WTC11 (cell line): Measurements from ENCODE around the gene KLHL29. TPM values are rescaled to one million over a fixed set of nuclear protein-coding genes. Genes with fewer than 3 reads are reported as not detected.

ENCODE experiments used
- CREM ChIP-seq: sonication (generic); formaldehyde crosslinking; IDR thresholded peaks from 2 replicates; pipeline ENCODE4 v1.8.1; 2022; ENCODE audit warnings: mild to moderate bottlenecking, missing genetic modification reagents, moderate library complexity
- ELF4 ChIP-seq: sonication (generic); formaldehyde crosslinking; IDR thresholded peaks from 2 replicates; pipeline ENCODE4 v1.8.1; 2022; ENCODE audit warnings: low read depth, mild to moderate bottlenecking, moderate library complexity, missing genetic modification reagents
- MXD4 ChIP-seq: fragments of 250-450 bp; sonication (Bioruptor Pico); IDR thresholded peaks from 2 replicates; pipeline ENCODE4 v1.8.0; 2021; ENCODE audit warnings: mild to moderate bottlenecking, moderate library complexity, borderline replicate concordance
- TP53 ChIP-seq: sonication (generic); formaldehyde crosslinking; IDR thresholded peaks from 2 replicates; pipeline ENCODE4 v1.8.1; 2023; ENCODE audit warnings: mild to moderate bottlenecking, missing genetic modification reagents
- ZBTB21 ChIP-seq: sonication (generic); formaldehyde crosslinking; IDR thresholded peaks from 2 replicates; pipeline ENCODE4 v1.8.1; 2023; ENCODE audit warnings: mild to moderate bottlenecking, missing genetic modification reagents, borderline replicate concordance
- ZBTB43 ChIP-seq: sonication (generic); formaldehyde crosslinking; IDR thresholded peaks from 2 replicates; pipeline ENCODE4 v1.8.1; 2023; ENCODE audit warnings: mild to moderate bottlenecking, missing genetic modification reagents
- total RNA-seq: library from RNA; stranded (reverse); gene quantifications from 3 replicates; pipeline ENCODE4 v1.2.3, GENCODE V29; 2021
- TF ChIP-seq, protein P1 (sequence below): sonication (generic); formaldehyde crosslinking; IDR thresholded peaks from 2 replicates; pipeline ENCODE4 v1.8.0; 2023; ENCODE audit warnings: missing genetic modification reagents, mild to moderate bottlenecking, borderline replicate concordance
- TF ChIP-seq, protein P2 (sequence below): fragments of 250-450 bp; sonication (Bioruptor Pico); IDR thresholded peaks from 2 replicates; pipeline ENCODE4 v1.9.0; 2021; ENCODE audit warnings: moderate library complexity, mild to moderate bottlenecking, inconsistent platforms, borderline replicate concordance
- TF ChIP-seq, protein P3 (sequence below): fragments of 250-450 bp; sonication (Bioruptor Pico); IDR thresholded peaks from 2 replicates; pipeline ENCODE4 v1.8.0; 2021; ENCODE audit warnings: mild to moderate bottlenecking
- TF ChIP-seq, protein P4 (sequence below): fragments of 250-450 bp; sonication (Bioruptor Pico); IDR thresholded peaks from 2 replicates; pipeline ENCODE4 v2.1.2; 2022; ENCODE audit warnings: mild to moderate bottlenecking, moderate library complexity
- TF ChIP-seq, protein P5 (sequence below): sonication (generic); formaldehyde crosslinking; IDR thresholded peaks from 2 replicates; pipeline ENCODE4 v1.8.0; 2022; ENCODE audit warnings: mild to moderate bottlenecking, missing genetic modification reagents
- TF ChIP-seq, protein P6 (sequence below): sonication (generic); formaldehyde crosslinking; IDR thresholded peaks from 2 replicates; pipeline ENCODE4 v1.8.1; 2022; ENCODE audit warnings: low read depth, missing genetic modification reagents, borderline replicate concordance
- TF ChIP-seq, protein P7 (sequence below): sonication (generic); formaldehyde crosslinking; IDR thresholded peaks from 2 replicates; pipeline ENCODE4 v1.8.0; 2022; ENCODE audit warnings: missing genetic modification reagents

Gene KLHL29
- total RNA-seq, 1 experiment from 2014 or later = 7.1 TPM

- TF ChIP-seq, protein P1, sequence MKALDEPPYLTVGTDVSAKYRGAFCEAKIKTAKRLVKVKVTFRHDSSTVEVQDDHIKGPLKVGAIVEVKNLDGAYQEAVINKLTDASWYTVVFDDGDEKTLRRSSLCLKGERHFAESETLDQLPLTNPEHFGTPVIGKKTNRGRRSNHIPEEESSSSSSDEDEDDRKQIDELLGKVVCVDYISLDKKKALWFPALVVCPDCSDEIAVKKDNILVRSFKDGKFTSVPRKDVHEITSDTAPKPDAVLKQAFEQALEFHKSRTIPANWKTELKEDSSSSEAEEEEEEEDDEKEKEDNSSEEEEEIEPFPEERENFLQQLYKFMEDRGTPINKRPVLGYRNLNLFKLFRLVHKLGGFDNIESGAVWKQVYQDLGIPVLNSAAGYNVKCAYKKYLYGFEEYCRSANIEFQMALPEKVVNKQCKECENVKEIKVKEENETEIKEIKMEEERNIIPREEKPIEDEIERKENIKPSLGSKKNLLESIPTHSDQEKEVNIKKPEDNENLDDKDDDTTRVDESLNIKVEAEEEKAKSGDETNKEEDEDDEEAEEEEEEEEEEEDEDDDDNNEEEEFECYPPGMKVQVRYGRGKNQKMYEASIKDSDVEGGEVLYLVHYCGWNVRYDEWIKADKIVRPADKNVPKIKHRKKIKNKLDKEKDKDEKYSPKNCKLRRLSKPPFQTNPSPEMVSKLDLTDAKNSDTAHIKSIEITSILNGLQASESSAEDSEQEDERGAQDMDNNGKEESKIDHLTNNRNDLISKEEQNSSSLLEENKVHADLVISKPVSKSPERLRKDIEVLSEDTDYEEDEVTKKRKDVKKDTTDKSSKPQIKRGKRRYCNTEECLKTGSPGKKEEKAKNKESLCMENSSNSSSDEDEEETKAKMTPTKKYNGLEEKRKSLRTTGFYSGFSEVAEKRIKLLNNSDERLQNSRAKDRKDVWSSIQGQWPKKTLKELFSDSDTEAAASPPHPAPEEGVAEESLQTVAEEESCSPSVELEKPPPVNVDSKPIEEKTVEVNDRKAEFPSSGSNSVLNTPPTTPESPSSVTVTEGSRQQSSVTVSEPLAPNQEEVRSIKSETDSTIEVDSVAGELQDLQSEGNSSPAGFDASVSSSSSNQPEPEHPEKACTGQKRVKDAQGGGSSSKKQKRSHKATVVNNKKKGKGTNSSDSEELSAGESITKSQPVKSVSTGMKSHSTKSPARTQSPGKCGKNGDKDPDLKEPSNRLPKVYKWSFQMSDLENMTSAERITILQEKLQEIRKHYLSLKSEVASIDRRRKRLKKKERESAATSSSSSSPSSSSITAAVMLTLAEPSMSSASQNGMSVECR (CRISPR knock-in tag) = peak; percentile 86
- TF ChIP-seq CREM (CRISPR knock-in tag) (0 out of 2 replicates have a peak, but pooled peaks have one; percentile 65), ELF4 (no peak), TP53 (CRISPR knock-in tag) (no peak), ZBTB43 (CRISPR knock-in tag) (peak; percentile 72; the same call in 1 of the 2 replicates), ZBTB21 (no peak), MXD4 (CRISPR knock-in tag) (no peak)
- TF ChIP-seq, protein P2, sequence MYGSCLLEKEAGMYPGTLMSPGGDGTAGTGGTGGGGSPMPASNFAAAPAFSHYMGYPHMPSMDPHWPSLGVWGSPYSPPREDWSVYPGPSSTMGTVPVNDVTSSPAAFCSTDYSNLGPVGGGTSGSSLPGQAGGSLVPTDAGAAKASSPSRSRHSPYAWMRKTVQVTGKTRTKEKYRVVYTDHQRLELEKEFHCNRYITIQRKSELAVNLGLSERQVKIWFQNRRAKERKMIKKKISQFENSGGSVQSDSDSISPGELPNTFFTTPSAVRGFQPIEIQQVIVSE (CRISPR knock-in tag) = no peak
- TF ChIP-seq, protein P3, sequence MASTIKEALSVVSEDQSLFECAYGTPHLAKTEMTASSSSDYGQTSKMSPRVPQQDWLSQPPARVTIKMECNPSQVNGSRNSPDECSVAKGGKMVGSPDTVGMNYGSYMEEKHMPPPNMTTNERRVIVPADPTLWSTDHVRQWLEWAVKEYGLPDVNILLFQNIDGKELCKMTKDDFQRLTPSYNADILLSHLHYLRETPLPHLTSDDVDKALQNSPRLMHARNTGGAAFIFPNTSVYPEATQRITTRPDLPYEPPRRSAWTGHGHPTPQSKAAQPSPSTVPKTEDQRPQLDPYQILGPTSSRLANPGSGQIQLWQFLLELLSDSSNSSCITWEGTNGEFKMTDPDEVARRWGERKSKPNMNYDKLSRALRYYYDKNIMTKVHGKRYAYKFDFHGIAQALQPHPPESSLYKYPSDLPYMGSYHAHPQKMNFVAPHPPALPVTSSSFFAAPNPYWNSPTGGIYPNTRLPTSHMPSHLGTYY (CRISPR knock-in tag) = no peak
- TF ChIP-seq, protein P4, sequence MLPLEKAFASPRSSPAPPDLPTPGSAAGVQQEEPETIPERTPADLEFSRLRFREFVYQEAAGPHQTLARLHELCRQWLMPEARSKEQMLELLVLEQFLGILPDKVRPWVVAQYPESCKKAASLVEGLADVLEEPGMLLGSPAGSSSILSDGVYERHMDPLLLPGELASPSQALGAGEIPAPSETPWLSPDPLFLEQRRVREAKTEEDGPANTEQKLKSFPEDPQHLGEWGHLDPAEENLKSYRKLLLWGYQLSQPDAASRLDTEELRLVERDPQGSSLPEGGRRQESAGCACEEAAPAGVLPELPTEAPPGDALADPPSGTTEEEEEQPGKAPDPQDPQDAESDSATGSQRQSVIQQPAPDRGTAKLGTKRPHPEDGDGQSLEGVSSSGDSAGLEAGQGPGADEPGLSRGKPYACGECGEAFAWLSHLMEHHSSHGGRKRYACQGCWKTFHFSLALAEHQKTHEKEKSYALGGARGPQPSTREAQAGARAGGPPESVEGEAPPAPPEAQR (CRISPR knock-in tag) = no peak
- TF ChIP-seq, protein P5, sequence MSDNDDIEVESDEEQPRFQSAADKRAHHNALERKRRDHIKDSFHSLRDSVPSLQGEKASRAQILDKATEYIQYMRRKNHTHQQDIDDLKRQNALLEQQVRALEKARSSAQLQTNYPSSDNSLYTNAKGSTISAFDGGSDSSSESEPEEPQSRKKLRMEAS (CRISPR knock-in tag) = peak; percentile 98
- TF ChIP-seq, protein P6, sequence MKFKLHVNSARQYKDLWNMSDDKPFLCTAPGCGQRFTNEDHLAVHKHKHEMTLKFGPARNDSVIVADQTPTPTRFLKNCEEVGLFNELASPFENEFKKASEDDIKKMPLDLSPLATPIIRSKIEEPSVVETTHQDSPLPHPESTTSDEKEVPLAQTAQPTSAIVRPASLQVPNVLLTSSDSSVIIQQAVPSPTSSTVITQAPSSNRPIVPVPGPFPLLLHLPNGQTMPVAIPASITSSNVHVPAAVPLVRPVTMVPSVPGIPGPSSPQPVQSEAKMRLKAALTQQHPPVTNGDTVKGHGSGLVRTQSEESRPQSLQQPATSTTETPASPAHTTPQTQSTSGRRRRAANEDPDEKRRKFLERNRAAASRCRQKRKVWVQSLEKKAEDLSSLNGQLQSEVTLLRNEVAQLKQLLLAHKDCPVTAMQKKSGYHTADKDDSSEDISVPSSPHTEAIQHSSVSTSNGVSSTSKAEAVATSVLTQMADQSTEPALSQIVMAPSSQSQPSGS (CRISPR knock-in tag) = no peak
- TF ChIP-seq, protein P7, sequence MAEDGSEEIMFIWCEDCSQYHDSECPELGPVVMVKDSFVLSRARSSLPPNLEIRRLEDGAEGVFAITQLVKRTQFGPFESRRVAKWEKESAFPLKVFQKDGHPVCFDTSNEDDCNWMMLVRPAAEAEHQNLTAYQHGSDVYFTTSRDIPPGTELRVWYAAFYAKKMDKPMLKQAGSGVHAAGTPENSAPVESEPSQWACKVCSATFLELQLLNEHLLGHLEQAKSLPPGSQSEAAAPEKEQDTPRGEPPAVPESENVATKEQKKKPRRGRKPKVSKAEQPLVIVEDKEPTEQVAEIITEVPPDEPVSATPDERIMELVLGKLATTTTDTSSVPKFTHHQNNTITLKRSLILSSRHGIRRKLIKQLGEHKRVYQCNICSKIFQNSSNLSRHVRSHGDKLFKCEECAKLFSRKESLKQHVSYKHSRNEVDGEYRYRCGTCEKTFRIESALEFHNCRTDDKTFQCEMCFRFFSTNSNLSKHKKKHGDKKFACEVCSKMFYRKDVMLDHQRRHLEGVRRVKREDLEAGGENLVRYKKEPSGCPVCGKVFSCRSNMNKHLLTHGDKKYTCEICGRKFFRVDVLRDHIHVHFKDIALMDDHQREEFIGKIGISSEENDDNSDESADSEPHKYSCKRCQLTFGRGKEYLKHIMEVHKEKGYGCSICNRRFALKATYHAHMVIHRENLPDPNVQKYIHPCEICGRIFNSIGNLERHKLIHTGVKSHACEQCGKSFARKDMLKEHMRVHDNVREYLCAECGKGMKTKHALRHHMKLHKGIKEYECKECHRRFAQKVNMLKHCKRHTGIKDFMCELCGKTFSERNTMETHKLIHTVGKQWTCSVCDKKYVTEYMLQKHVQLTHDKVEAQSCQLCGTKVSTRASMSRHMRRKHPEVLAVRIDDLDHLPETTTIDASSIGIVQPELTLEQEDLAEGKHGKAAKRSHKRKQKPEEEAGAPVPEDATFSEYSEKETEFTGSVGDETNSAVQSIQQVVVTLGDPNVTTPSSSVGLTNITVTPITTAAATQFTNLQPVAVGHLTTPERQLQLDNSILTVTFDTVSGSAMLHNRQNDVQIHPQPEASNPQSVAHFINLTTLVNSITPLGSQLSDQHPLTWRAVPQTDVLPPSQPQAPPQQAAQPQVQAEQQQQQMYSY (CRISPR knock-in tag) = no peak
Observed at GRCh38 chr2:23351388-23352141, 33.4 kb upstream of the KLHL29 start (continued).
